ENCODE results near the gene FHL5.

The FHL5 gene

GRCh38 chr6:96649926-96650325 lies 87.0 kb downstream of the FHL5 start:
- H3K4me3 ChIP-seq (ENCODE audit: low read length) = no peak overlapping the region
- no peaks in the 10 kb centered on the region for H3K27me3 ChIP-seq (ENCODE audit: low read depth, low read length)
- no peaks in the 10 kb centered on the region for H3K79me2 ChIP-seq (ENCODE audit: low read length)
- no peaks in the 10 kb centered on the region for H3K36me3 ChIP-seq (replicated peaks; ENCODE audit: low read depth, low read length)
- H3K9me3 ChIP-seq (ENCODE audit: insufficient read depth, low read length) = no peaks in the 10 kb centered on the region
- TF ChIP-seq, protein P1, sequence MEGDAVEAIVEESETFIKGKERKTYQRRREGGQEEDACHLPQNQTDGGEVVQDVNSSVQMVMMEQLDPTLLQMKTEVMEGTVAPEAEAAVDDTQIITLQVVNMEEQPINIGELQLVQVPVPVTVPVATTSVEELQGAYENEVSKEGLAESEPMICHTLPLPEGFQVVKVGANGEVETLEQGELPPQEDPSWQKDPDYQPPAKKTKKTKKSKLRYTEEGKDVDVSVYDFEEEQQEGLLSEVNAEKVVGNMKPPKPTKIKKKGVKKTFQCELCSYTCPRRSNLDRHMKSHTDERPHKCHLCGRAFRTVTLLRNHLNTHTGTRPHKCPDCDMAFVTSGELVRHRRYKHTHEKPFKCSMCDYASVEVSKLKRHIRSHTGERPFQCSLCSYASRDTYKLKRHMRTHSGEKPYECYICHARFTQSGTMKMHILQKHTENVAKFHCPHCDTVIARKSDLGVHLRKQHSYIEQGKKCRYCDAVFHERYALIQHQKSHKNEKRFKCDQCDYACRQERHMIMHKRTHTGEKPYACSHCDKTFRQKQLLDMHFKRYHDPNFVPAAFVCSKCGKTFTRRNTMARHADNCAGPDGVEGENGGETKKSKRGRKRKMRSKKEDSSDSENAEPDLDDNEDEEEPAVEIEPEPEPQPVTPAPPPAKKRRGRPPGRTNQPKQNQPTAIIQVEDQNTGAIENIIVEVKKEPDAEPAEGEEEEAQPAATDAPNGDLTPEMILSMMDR (IDR thresholded peaks at IDR 0.05; ENCODE audit: low read depth, low read length) = no peak
- no peak for TF ChIP-seq EZH2phosphoT487 (IDR thresholded peaks at IDR 0.05; ENCODE audit: low read depth)
- no peak overlapping the region for H3K9ac ChIP-seq (ENCODE audit: low read length)
- no peak overlapping the region for H3K27ac ChIP-seq (ENCODE audit: low read length)
- H3K4me1 ChIP-seq (ENCODE audit: low read length) = peaks cover 17% of the 10 kb centered on the region
- H2AFZ ChIP-seq (ENCODE audit: low read depth, low read length) = no peak overlapping the region
- H3K4me2 ChIP-seq (ENCODE audit: low read length) = peak overlapping the region; percentile 26; the same call in 1 of the 2 replicates
- H4K20me1 ChIP-seq (ENCODE audit: insufficient read depth, low read length) = no peaks in the 10 kb centered on the region

GRCh38 chr6:96651816-96652215 lies 88.9 kb downstream of the FHL5 start:
- Histone ChIP-seq H4K20me1 (ENCODE audit: insufficient read depth, low read length) (no peaks in the 10 kb centered on the region), H3K36me3 (replicated peaks; ENCODE audit: low read depth, low read length) (no peaks in the 10 kb centered on the region), H3K9me3 (ENCODE audit: insufficient read depth, low read length) (no peaks in the 10 kb centered on the region), H3K27me3 (ENCODE audit: low read depth, low read length) (no peaks in the 10 kb centered on the region), H3K79me2 (ENCODE audit: low read length) (no peaks in the 10 kb centered on the region), H3K4me1 (ENCODE audit: low read length) (peaks cover 17% of the 10 kb centered on the region), H3K27ac (ENCODE audit: low read length) (no peak overlapping the region), H2AFZ (ENCODE audit: low read depth, low read length) (no peak overlapping the region), H3K4me3 (ENCODE audit: low read length) (no peak overlapping the region), H3K4me2 (ENCODE audit: low read length) (no peak overlapping the region), H3K9ac (ENCODE audit: low read length) (no peak overlapping the region)
- TF ChIP-seq, protein P1 (IDR thresholded peaks at IDR 0.05; ENCODE audit: low read depth, low read length) = no peak
- TF ChIP-seq EZH2phosphoT487 (IDR thresholded peaks at IDR 0.05; ENCODE audit: low read depth) = no peak

DNA sequence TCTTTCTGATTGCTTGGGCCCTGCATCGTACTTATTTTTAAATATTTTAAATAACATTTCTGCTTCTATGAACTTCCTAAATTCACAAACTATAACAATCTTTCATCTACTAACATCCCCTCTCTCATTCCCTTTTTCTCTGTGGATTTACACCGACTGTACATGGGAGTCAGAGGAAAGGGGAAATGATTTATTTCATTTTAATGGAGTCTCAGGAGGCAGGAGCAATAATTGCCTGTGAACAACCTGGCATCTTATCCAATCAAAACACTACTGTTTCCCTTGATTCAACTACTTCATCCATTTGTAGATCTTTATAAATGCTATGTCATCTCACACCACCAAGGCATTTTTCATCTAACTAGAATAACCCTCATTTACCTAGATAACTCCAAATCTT lies 89.6 kb downstream of the FHL5 start:
- Histone ChIP-seq H3K4me2 (ENCODE audit: low read length) (no peak overlapping the region), H3K27ac (ENCODE audit: low read length) (no peak overlapping the region), H3K36me3 (replicated peaks; ENCODE audit: low read depth, low read length) (no peaks in the 10 kb centered on the region), H2AFZ (ENCODE audit: low read depth, low read length) (no peak overlapping the region), H4K20me1 (ENCODE audit: insufficient read depth, low read length) (no peaks in the 10 kb centered on the region), H3K27me3 (ENCODE audit: low read depth, low read length) (no peaks in the 10 kb centered on the region), H3K4me1 (ENCODE audit: low read length) (peaks cover 17% of the 10 kb centered on the region), H3K9me3 (ENCODE audit: insufficient read depth, low read length) (no peaks in the 10 kb centered on the region), H3K4me3 (ENCODE audit: low read length) (no peak overlapping the region), H3K9ac (ENCODE audit: low read length) (no peak overlapping the region), H3K79me2 (ENCODE audit: low read length) (no peaks in the 10 kb centered on the region)
- no peak for TF ChIP-seq EZH2phosphoT487 (IDR thresholded peaks at IDR 0.05; ENCODE audit: low read depth)

DNA sequence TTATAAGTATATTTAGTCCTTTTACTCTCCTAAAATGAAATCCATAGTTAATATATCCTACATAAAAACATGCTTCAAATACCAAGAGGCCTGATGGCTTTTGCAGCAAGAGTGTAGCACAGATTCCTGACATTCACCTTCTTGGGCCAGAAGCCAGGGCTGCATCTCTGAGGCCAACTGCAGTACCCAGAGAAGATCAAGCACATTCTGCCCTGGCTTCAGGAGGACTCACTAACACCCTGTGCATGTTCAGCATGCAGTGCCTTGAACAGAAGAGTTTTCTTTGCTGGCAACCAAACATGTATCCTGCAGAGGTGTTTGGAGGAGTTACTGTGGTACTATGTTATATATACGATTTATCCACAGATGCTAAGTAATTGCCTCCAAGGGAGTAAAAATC lies 90.3 kb downstream of the FHL5 start:
- H3K9me3 ChIP-seq (ENCODE audit: insufficient read depth, low read length) = no peaks in the 10 kb centered on the region
- no peaks in the 10 kb centered on the region for H4K20me1 ChIP-seq (ENCODE audit: insufficient read depth, low read length)
- H3K4me2 ChIP-seq (ENCODE audit: low read length) = no peak overlapping the region
- no peaks in the 10 kb centered on the region for H3K27me3 ChIP-seq (ENCODE audit: low read depth, low read length)
- no peak overlapping the region for H3K4me3 ChIP-seq (ENCODE audit: low read length)
- H3K9ac ChIP-seq (ENCODE audit: low read length) = no peak overlapping the region
- peaks cover 17% of the 10 kb centered on the region for H3K4me1 ChIP-seq (ENCODE audit: low read length)
- no peaks in the 10 kb centered on the region for H3K79me2 ChIP-seq (ENCODE audit: low read length)
- no peak overlapping the region for H2AFZ ChIP-seq (ENCODE audit: low read depth, low read length)
- H3K36me3 ChIP-seq (replicated peaks; ENCODE audit: low read depth, low read length) = no peaks in the 10 kb centered on the region
- TF ChIP-seq, protein P1 (IDR thresholded peaks at IDR 0.05; ENCODE audit: low read depth, low read length) = no peak
- no peak for TF ChIP-seq EZH2phosphoT487 (IDR thresholded peaks at IDR 0.05; ENCODE audit: low read depth)
- no peak overlapping the region for H3K27ac ChIP-seq (ENCODE audit: low read length)

- H4K20me1 ChIP-seq (ENCODE audit: insufficient read depth, low read length) = no peaks in the 10 kb centered on the region
Observed at GRCh38 chr6:96656567-96656966, 93.6 kb downstream of the FHL5 start.

More at GRCh38 chr6:96656567-96656966, 93.6 kb downstream of the FHL5 start:
- TF ChIP-seq, protein P1 (IDR thresholded peaks at IDR 0.05; ENCODE audit: low read depth, low read length) = no peak
- no peak for TF ChIP-seq EZH2phosphoT487 (IDR thresholded peaks at IDR 0.05; ENCODE audit: low read depth)
- Histone ChIP-seq H2AFZ (ENCODE audit: low read depth, low read length) (no peak overlapping the region), H3K79me2 (ENCODE audit: low read length) (no peaks in the 10 kb centered on the region), H3K9me3 (ENCODE audit: insufficient read depth, low read length) (no peaks in the 10 kb centered on the region), H3K4me2 (ENCODE audit: low read length) (no peak overlapping the region), H3K27ac (ENCODE audit: low read length) (no peak overlapping the region), H3K4me3 (ENCODE audit: low read length) (no peak overlapping the region), H3K36me3 (replicated peaks; ENCODE audit: low read depth, low read length) (no peaks in the 10 kb centered on the region), H3K4me1 (ENCODE audit: low read length) (peaks cover 6% of the 10 kb centered on the region; the same call in 1 of the 2 replicates), H3K27me3 (ENCODE audit: low read depth, low read length) (no peaks in the 10 kb centered on the region), H3K9ac (ENCODE audit: low read length) (no peak overlapping the region)

All from OCI-LY3 (cell line).